SK-N-SH treated with all-trans-retinoic acid at 6 μM for 48 hours (cell line): Measurements from ENCODE around the gene CPLX1.

Experiments
- ATAC-seq: fragments of 200-7000 bp; cut with Tn5 transposase; 3 replicates; pipeline ENCODE4 v1.9.1; 2020; ENCODE audit warnings: mild to moderate bottlenecking, moderate library complexity
- BACH2 ChIP-seq: fragments of 250-450 bp; sonication (Bioruptor Pico); IDR thresholded peaks from 2 replicates; pipeline ENCODE4 v1.9.0; 2021; ENCODE audit warnings: mild to moderate bottlenecking, borderline replicate concordance

The CPLX1 gene

DNA sequence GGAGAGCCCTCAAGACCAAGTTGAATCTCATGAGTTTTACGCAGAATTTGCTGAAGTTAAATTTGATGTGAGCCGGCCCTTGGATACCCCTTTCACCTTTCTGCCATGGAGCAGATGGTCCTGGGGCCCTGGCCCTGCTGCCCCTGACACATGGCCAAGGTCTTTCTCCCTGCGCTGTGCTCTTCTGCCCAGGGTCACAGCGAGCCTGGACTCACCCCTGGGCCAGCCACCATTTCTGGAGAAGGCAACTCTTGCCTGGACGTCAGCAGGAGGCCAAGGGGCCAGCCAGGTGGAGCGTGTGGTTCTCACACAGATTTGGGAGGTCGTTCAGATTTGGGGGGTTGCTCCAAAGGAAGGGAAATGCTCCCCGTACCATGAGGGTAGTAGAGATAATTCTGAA, 90.3 kb downstream of the CPLX1 start:
- no peak for TF ChIP-seq BACH2 (CRISPR knock-in tag)
- no peak for ATAC-seq
